HG03103 (cell line): Measurements from ENCODE around the gene GGNBP2.
A peak's percentile ranks its signal among the peaks of the same experiment; 100 is the strongest.

Experiments used
- ATAC-seq: cut with Tn5 transposase; IDR thresholded peaks from one replicate; pipeline ENCODE4 v1.9.1; 2021; ENCODE audit warnings: low read depth; ENCODE audit not compliant: unreplicated experiment

GGNBP2 gene

GRCh38 chr17:36550491-36551417 lies 6.0 kb downstream of the GGNBP2 start:
- ATAC-seq: no peak

- ATAC-seq: no peak
Observed at GRCh38 chr17:36553459-36553858, 8.7 kb downstream of the GGNBP2 start.

- no peak for ATAC-seq
Observed at GRCh38 chr17:36566081-36566480, 21.4 kb downstream of the GGNBP2 start.

DNA sequence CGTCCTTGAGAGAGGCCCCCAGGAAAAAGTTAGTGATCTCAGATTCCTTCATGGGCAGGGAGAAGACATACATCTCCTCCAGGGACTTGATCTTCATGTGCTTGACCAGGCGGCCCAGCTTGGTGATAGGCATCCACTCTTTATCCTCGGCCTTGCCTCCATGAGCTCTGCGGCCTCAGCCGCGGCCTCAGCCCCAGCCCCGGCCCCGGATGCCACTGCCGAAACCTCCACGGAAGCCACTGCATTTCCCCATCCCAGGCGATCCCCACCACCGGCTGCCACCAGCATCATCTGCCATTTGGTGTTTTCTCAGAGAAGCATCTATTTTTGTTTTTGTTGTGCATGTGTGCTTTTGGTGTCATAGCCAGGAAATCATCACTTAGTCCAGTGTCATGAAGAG lies 30.3 kb downstream of the GGNBP2 start:
- no peak for ATAC-seq

DNA sequence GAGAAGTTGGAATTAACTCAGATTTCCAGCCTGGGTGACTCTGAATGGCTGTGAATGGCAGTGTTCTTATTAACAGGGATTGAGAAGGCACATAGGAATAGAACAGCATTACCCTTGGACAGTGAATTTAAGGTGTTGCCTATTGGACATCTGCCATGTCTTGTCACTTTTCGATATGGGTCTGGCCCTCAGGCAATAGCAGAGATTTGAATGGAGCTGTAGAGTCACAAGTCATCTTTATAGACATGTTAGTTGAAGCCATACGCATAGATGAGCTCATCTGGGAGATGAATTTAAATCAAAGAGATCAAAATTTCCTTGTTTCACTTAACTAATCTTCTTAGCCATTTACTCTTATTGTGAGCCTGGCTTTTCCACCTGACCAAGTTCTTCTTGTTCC lies 32.1 kb downstream of the GGNBP2 start:
- no peak for ATAC-seq

DNA sequence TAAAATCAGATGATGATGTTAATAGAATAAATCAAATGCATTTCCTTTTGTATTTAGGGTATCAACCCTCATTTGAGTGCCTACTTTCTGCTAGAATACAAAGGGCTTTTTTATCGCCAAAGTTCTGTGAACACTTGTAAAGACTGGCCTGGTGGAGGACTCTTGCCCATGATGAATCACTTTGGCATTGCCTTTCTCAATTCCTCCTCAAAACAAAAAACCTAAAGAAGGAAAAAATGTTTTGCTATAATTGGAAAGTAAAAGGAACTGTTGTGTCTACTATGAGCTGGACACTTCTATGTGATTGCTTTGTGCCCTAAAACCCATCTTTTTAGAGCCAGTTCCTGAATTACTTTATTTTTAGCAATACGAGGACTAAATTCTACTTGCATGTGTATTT lies 34.0 kb downstream of the GGNBP2 start:
- no peak for ATAC-seq

DNA sequence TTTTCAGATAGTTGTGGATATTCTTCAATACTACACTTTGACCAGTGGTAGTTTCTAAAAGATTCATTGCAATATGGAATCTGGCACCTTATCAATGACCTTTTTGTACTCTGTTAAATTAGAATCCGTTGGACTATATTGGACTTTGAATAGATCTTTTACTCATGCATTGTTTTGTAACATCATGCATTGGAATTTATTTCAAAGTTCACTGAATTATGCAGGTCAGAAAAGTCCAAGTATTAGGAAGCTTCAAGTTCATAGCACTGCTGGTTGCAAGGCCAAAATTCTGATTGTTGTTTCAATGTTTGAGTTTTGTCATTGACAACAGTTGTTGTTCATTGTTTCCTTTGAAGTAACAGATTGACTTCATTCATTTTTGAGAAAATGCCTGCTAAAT lies 39.1 kb downstream of the GGNBP2 start:
- ATAC-seq: no peak

DNA sequence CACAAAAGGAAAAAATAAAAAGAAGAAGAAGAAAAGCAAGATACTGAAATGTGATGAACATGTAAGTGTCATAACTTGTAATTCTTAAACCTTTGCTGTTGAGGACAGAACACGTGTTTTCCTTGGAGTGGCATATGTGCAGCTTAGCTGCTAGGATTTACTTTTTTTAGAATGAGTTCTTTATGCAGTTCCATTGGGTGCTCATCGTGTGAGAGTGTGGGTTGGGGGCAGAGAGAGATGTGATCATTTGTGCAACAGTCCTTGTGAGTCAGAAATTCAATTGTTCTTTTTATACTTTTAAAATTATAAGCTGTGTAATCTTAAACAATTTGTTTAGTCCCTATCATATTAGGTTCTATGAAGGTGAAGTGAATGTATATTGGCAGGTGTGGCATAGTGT lies 41.4 kb downstream of the GGNBP2 start:
- ATAC-seq: no peak

GRCh38 chr17:36590082-36590481 lies 45.4 kb downstream of the GGNBP2 start:
- ATAC-seq: no peak

DNA sequence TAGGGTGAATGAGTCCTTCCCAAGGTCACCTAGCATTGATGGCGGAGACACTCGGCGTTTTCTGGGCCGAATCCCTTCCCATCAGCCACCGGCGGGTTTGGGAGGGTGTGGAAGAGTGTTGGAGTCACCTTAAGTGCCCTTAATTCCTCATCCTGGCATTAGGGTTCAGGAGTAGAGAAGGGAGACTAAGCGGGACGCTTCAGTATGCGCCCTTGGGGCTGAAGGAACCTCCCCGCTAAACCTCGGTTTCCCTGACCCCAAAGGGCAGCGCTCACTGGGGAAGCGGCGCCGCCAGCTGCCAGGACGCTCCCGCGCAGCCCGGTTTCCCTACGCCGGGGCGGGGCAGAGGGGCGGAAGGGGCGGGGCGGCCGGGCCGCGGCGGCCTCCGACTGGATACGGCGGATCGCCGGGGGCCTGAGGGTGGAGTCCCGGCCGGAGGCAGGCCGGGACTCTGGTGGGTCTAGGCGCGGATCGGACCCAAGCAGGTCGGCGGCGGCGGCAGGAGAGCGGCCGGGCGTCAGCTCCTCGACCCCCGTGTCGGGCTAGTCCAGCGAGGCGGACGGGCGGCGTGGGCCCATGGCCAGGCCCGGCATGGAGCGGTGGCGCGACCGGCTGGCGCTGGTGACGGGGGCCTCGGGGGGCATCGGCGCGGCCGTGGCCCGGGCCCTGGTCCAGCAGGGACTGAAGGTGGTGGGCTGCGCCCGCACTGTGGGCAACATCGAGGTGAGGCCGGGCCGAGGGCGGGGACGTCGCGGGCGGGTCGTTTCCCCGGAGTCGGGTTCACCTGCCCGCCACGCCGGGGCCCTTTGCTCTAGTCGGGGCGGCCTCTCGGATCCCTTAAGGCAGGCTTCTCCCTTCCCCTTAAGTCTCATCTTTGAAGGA lies 47.0 kb downstream of the GGNBP2 start, which contains the start of gene DHRS11:
Gene DHRS11 (plus strand): TSS at position 446 of the 882 bp plus-strand sequence. CDS start 131 bp downstream, at position 577.
- peak; percentile 69 for ATAC-seq

GRCh38 chr17:36592316-36592715 lies 47.6 kb downstream of the GGNBP2 start:
- no peak for ATAC-seq

GRCh38 chr17:36592716-36593321 lies 48.1 kb downstream of the GGNBP2 start:
- ATAC-seq: no peak

GRCh38 chr17:36593656-36594316 lies 49.1 kb downstream of the GGNBP2 start:
- no peak for ATAC-seq

GRCh38 chr17:36594626-36595401 lies 50.1 kb downstream of the GGNBP2 start:
- ATAC-seq: no peak

GRCh38 chr17:36597226-36597625 lies 52.5 kb downstream of the GGNBP2 start:
- ATAC-seq: no peak

DNA sequence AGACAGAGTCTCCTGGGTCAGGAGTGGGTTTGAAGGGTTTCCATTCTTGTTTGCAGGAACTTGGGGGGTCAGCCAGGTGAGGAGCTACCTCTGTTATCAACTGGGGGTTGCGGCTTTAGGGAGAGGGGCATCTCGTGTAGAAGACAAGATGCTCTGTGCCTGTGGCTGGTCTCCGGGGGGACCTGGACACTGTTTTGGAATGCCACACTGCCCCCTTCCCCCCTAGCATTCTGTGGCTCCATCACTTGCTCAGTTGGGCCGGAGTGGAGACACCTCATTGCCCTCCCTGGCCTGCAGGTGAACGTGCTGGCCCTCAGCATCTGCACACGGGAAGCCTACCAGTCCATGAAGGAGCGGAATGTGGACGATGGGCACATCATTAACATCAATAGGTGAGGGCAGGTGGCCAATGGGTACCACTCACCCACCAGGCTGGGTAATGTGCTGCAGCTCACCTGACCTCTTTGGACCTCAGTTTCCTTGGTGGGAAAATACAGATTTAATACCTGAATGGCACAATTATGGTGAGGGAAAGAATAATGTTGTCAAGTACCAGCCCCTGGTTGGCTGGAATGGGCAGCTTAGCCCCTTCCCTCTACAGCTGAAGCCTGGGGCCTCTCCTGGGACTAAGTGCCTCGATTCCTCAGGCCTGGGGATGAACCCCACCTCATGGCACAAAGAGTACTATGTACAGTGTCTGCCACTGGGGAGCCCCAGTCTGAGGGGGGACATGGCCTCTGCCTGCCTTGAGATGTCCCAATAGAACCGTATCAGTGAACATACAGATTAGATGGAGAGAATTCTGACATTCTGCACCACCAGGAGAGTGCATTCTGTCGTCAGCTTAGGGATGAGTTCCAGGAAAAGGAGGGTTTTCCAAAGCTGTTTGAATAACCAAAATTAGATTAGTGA lies 53.4 kb downstream of the GGNBP2 start:
- ATAC-seq: no peak

- ATAC-seq: no peak
Observed at GRCh38 chr17:36598951-36599401, 54.3 kb downstream of the GGNBP2 start.

DNA sequence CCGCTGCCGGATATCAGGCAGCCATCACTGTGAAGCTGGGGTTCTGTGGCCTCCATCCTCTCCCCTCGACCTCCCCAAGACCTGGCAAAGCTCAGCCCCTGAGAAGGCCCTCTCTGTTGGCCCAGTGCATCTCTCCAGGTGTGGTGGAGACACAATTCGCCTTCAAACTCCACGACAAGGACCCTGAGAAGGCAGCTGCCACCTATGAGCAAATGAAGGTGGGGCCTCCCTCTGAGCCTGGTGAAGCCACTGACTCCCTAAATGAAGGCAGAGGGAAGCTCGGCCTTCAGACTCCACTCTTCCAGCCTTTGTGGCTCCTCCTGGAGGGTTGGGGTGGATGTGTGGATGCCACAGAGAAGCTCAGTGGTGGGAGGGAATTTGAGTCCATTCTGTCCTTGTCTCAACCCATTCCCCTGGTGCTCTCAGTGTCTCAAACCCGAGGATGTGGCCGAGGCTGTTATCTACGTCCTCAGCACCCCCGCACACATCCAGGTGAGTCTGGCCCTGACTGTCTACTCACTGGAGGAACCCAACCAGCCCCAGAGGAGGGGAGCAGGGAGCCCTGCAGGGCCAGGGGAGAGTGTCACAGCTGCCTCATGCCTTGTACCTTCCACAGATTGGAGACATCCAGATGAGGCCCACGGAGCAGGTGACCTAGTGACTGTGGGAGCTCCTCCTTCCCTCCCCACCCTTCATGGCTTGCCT lies 55.0 kb downstream of the GGNBP2 start:
- no peak for ATAC-seq
